Measurements from ENCODE around the gene P2RX4. TPM values are rescaled to one million over a fixed set of nuclear protein-coding genes. Genes with fewer than 3 reads are reported as not detected.

Gene P2RX4
- total and polyA plus RNA-seq, 2 of the 4 experiments (the other 2 are of a cell fraction), result 9.5 to 12.6 TPM

GRCh38 chr12:121170151-121170550 is 39.8 kb upstream of the P2RX4 start:
- H2AFZ ChIP-seq (replicated peaks; ENCODE audit: low read length, poor library complexity), result no peak overlapping the region
- H2BK120ac ChIP-seq (ENCODE audit: low read depth, low read length), result no peak overlapping the region
- H2AK9ac ChIP-seq (replicated peaks; ENCODE audit: low read depth, low read length, poor library complexity), result no peak overlapping the region
- no TSS peak for BruUV-seq (replicated peaks)
- no peak overlapping the region for H3K14ac ChIP-seq (replicated peaks; ENCODE audit: low read depth, low read length)
- H2BK5ac ChIP-seq (ENCODE audit: low read depth, low read length, poor library complexity, severe bottlenecking), result no peak overlapping the region
- H3K4ac ChIP-seq (ENCODE audit: low read depth, low read length), result no peak overlapping the region
- no peak for DNase-seq
- H3K56ac ChIP-seq (ENCODE audit: extremely low read depth, insufficient read depth, low read length), result no peak overlapping the region
- no peak overlapping the region for H2BK15ac ChIP-seq (ENCODE audit: low read depth, low read length)
- peaks cover 2% of the 10 kb centered on the region; the same call in 1 of the 2 replicates for H3K4me1 ChIP-seq (ENCODE audit: control insufficient read depth, insufficient read depth, low read length)
- no peak overlapping the region for H4K8ac ChIP-seq (ENCODE audit: low read depth in 2 of 2, low read length in 2 of 2)
- no peak overlapping the region for H3K4me2 ChIP-seq (ENCODE audit: low read depth, low read length)
- H3K9me1 ChIP-seq (ENCODE audit: insufficient read depth, low read length), result no peaks in the 10 kb centered on the region; the same call in 1 of the 2 replicates
- no peak overlapping the region for H4K91ac ChIP-seq (ENCODE audit: insufficient read depth, low read depth, low read length)
- H3K36me3 ChIP-seq (ENCODE audit: control insufficient read depth, insufficient read depth, low read length), result no peaks in the 10 kb centered on the region
- H3K79me1 ChIP-seq (ENCODE audit: low read depth in 1 of 2, low read length in 2 of 2), result no peaks in the 10 kb centered on the region
- POLR2A ChIA-PET (ENCODE audit: unreplicated experiment), result no interaction called here
- H3K4me3 ChIP-seq (ENCODE audit: insufficient read depth, low read depth, low read length), result no peak overlapping the region
- H2AK5ac ChIP-seq (ENCODE audit: low read depth, low read length), result no peak overlapping the region
- H4K20me1 ChIP-seq (ENCODE audit: insufficient read depth, low read length), result no peaks in the 10 kb centered on the region
- H3K9ac ChIP-seq (ENCODE audit: low read depth, low read length), result no peak overlapping the region
- no peak for TF ChIP-seq CEBPB (IDR thresholded peaks at IDR 0.05; ENCODE audit: low read depth, low read length)
- no peak for TF ChIP-seq MAFK (IDR thresholded peaks at IDR 0.05; ENCODE audit: low read depth, low read length)
- TF ChIP-seq CTCF (conservative IDR thresholded peaks at IDR 0.05; ENCODE audit: low read depth, low read length), result no peak
- TF ChIP-seq RCOR1 (IDR thresholded peaks at IDR 0.05; ENCODE audit: insufficient replicate concordance, low read length), result no peak
- no peak for TF ChIP-seq USF2 (IDR thresholded peaks at IDR 0.05; ENCODE audit: low read depth, low read length)
- no peak for TF ChIP-seq RFX5 (IDR thresholded peaks at IDR 0.05; ENCODE audit: low read depth, low read length)
- TF ChIP-seq POLR2A (IDR thresholded peaks at IDR 0.05; ENCODE audit: low read depth, low read length), result no peak
- no peak for TF ChIP-seq FOS (IDR thresholded peaks at IDR 0.05; ENCODE audit: low read depth, low read length)
- no peak for TF ChIP-seq CHD1 (IDR thresholded peaks at IDR 0.05; ENCODE audit: low read depth, low read length)
- TF ChIP-seq ELK1 (IDR thresholded peaks at IDR 0.05; ENCODE audit: borderline replicate concordance, low read depth, low read length), result no peak
- TF ChIP-seq RAD21 (IDR thresholded peaks at IDR 0.05; ENCODE audit: low read length), result no peak
- TF ChIP-seq NFE2L2 (IDR thresholded peaks at IDR 0.05; ENCODE audit: low read depth, low read length), result no peak
- H3K27me3 ChIP-seq (ENCODE audit: control insufficient read depth, insufficient read depth, low read length), result peaks cover 6% of the 10 kb centered on the region; the same call in 1 of the 2 replicates
- CTCF ChIA-PET, result no interaction called here
- intact Hi-C loops (cut with micrococcal nuclease) (no loop called here), dilution Hi-C loops (cut with HindIII; ENCODE audit: low sequenced_read_pairs, unreplicated experiment) (no loop called here), in situ Hi-C loops (cut with MboI; ENCODE audit: low sequenced_read_pairs) (no loop called here)
- H3K27ac ChIP-seq (ENCODE audit: insufficient read depth, low read length), result no peak overlapping the region
- no peak overlapping the region for H2BK20ac ChIP-seq (ENCODE audit: low read depth, low read length)
- H3K9me3 ChIP-seq (ENCODE audit: control insufficient read depth, insufficient read depth, low read length), result no peaks in the 10 kb centered on the region
- no peak overlapping the region for H3K18ac ChIP-seq (ENCODE audit: low read depth, low read length)
- no peak overlapping the region for H3K23ac ChIP-seq (ENCODE audit: low read depth, low read length)
- H4K5ac ChIP-seq (ENCODE audit: low read depth, low read length), result no peak overlapping the region
- no peak for ATAC-seq (ENCODE audit: low read depth)
- WGBS, 2 experiments (ENCODE audit: extremely low coverage in 2 of 2, insufficient read length in 1 of 2), result 63% methylated on average over 2 of the region's 5 CpGs; no CpG with 5 or more reads in 1 of the 2 experiments
